ENCODE results near the gene SPATS2.

Gene SPATS2

DNA sequence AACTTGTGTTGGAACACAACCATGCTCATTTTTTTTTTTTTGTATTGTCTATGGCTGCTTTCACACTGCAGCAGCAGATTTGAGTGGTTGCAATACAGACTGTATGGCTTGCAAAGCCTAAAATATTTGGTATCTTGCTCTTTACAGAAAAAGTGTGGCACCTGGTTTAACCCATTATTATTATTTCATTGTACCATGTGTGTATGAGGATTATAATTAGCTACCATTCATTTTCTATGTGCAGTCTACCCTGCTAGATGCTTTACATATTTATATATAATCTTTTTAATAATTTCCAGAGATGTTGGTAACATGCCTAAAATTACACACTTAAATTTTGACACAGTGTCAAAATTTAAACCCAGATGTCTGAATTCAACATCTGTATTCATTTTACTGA lies 37.7 kb downstream of the SPATS2 start:
- no peak overlapping the region for H3K4me3 ChIP-seq (ENCODE audit: low read depth, low read length)
- TF ChIP-seq, protein P1, sequence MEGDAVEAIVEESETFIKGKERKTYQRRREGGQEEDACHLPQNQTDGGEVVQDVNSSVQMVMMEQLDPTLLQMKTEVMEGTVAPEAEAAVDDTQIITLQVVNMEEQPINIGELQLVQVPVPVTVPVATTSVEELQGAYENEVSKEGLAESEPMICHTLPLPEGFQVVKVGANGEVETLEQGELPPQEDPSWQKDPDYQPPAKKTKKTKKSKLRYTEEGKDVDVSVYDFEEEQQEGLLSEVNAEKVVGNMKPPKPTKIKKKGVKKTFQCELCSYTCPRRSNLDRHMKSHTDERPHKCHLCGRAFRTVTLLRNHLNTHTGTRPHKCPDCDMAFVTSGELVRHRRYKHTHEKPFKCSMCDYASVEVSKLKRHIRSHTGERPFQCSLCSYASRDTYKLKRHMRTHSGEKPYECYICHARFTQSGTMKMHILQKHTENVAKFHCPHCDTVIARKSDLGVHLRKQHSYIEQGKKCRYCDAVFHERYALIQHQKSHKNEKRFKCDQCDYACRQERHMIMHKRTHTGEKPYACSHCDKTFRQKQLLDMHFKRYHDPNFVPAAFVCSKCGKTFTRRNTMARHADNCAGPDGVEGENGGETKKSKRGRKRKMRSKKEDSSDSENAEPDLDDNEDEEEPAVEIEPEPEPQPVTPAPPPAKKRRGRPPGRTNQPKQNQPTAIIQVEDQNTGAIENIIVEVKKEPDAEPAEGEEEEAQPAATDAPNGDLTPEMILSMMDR (IDR thresholded peaks at IDR 0.05; ENCODE audit: control insufficient read depth, extremely low read depth, insufficient read depth): no peak
- no peak for DNase-seq (ENCODE audit: low read depth)

DNA sequence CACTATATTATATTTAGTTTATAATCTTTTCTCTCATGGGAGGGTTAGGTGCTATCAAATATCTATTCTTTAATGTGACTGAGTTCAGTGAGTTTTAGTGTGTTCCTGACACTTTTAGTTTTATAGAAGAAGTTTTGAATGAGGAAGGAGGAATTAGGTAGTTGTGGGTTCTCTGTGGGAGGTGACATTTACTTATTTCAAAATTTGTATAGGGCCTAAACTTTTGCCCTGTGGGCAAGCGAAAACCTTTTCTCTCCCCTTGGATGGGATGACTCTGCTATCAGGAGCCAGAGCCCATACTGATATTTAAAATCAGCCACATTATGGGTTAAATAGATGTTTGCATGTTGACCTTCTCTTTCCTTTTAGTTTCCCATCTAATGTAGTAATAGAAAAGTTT lies 43.6 kb downstream of the SPATS2 start:
- DNase-seq (ENCODE audit: low read depth): no peak
- TF ChIP-seq, protein P1 (IDR thresholded peaks at IDR 0.05; ENCODE audit: control insufficient read depth, extremely low read depth, insufficient read depth): no peak
- H3K4me3 ChIP-seq (ENCODE audit: low read depth, low read length): no peak overlapping the region

DNA sequence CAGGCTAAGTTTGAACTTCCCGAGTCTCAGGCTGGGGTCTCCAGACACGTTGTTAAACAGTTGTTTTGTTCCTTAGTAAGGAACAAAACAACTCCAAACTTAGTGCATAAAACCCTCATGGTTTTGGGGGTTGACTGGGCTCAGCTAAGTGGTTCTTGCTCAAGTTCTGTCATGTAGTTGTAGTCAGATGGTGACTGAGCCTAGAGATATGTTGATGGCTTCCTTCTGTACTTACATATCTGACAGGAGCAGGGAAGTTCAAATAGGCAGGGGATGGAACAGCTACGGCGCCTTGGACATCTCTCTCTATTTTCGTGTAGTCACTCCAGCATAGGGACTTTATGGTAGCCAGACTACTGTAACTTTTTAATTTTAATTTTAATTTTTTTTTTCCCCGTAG lies 45.7 kb downstream of the SPATS2 start:
- TF ChIP-seq, protein P1 (IDR thresholded peaks at IDR 0.05; ENCODE audit: control insufficient read depth, extremely low read depth, insufficient read depth): no peak
- no peak for DNase-seq (ENCODE audit: low read depth)
- no peak overlapping the region for H3K4me3 ChIP-seq (ENCODE audit: low read depth, low read length)

DNA sequence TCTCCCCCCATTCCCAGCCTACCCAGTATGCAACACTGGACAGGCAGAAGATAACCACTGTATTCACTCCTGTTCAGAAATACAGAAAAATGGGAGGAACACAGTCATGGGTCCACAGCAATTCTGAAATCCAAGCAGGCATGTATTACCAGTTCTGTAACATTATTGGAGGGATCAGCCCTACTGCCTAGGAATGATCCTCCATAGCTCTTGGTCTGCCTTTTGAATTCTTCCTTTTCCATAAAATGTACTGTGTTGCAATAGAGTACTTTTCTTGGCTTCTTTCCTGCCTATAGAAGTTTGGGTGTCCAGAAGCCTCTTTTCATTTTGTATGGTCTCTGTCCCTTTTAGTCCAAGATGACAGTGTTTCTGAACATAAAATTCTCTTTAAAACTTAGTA lies 46.5 kb downstream of the SPATS2 start:
- no peak overlapping the region for H3K4me3 ChIP-seq (ENCODE audit: low read depth, low read length)
- TF ChIP-seq, protein P1 (IDR thresholded peaks at IDR 0.05; ENCODE audit: control insufficient read depth, extremely low read depth, insufficient read depth): no peak
- DNase-seq (ENCODE audit: low read depth): no peak

DNA sequence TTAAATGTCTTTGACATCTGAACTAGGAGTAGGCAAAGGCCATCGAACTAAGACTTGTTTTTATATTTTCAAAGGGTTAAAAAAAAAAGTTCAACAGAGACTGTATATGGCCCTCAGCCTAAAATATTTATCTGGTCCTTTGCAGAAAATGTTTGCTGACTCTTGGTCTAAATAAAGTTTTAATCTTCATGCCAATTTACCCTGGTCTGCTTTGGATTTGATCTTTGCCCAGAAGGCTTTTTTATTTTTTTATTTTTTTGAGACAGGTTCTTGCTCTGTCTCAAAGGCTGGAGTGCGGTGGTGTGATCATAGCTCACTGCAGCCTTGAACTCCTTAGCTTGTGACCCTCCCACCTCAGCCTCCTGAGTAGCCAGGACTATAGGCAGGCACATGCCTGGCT lies 47.1 kb downstream of the SPATS2 start:
- no peak for DNase-seq (ENCODE audit: low read depth)
- TF ChIP-seq, protein P1 (IDR thresholded peaks at IDR 0.05; ENCODE audit: control insufficient read depth, extremely low read depth, insufficient read depth): no peak
- H3K4me3 ChIP-seq (ENCODE audit: low read depth, low read length): no peak overlapping the region

DNA sequence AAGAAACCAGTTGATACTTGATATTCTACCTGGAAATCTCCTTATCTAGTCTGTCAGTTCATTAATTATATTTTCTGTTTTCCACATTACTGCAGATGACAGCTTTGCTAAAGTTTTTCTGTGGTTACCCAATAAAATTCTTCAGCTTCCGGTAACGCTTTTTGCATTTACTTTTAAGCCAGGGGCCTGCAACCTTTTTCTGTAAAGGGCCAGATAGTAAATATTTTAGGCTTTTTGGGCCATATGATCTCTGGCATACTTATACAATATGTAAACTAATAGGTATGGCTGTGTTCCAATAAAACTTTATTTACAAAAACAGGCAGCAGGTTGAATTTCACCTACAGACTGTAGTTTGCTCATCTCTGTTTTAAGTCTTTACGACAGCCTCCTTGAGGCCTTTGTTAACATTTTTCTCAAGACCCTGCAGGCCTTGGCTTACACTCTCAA lies 48.3 kb downstream of the SPATS2 start:
- H3K4me3 ChIP-seq (ENCODE audit: low read depth, low read length): no peak overlapping the region
- TF ChIP-seq, protein P1 (IDR thresholded peaks at IDR 0.05; ENCODE audit: control insufficient read depth, extremely low read depth, insufficient read depth): no peak
- no peak for DNase-seq (ENCODE audit: low read depth)

DNA sequence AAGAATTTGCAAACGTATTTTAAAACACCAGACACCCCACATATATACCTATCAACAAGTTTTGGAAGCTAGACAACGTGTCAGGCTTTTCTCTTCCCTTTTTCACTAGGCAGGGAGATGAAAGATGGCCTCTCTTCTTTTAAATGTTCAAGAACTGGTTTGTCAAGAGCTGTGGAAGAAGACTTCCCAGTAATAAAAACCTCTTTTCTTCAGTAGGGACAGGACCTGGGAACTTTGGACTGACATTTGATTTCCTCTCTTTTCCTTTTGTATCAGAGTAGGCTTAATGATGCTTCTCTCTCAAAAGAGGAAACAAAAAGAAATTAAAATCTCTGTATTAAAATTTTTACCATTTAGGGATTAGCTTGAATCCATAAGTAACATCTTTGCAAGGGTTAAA lies 49.6 kb downstream of the SPATS2 start:
- TF ChIP-seq, protein P1 (IDR thresholded peaks at IDR 0.05; ENCODE audit: control insufficient read depth, extremely low read depth, insufficient read depth): no peak
- DNase-seq (ENCODE audit: low read depth): no peak
- no peak overlapping the region for H3K4me3 ChIP-seq (ENCODE audit: low read depth, low read length)

Measured in LNCaP clone FGC (cell line).